ENCODE data around the gene CIITA.

- TF ChIP-seq, protein P1, sequence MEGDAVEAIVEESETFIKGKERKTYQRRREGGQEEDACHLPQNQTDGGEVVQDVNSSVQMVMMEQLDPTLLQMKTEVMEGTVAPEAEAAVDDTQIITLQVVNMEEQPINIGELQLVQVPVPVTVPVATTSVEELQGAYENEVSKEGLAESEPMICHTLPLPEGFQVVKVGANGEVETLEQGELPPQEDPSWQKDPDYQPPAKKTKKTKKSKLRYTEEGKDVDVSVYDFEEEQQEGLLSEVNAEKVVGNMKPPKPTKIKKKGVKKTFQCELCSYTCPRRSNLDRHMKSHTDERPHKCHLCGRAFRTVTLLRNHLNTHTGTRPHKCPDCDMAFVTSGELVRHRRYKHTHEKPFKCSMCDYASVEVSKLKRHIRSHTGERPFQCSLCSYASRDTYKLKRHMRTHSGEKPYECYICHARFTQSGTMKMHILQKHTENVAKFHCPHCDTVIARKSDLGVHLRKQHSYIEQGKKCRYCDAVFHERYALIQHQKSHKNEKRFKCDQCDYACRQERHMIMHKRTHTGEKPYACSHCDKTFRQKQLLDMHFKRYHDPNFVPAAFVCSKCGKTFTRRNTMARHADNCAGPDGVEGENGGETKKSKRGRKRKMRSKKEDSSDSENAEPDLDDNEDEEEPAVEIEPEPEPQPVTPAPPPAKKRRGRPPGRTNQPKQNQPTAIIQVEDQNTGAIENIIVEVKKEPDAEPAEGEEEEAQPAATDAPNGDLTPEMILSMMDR (optimal IDR thresholded peaks at IDR 0.05 in 1 of 3, IDR thresholded peaks at IDR 0.05 in 1 of 3, conservative IDR thresholded peaks at IDR 0.05 in 1 of 3; ENCODE audit: extremely low read depth in 1 of 3, insufficient read depth in 2 of 3, low read length in 3 of 3) = no peak
- TF ChIP-seq EZH2 (IDR thresholded peaks at IDR 0.05; ENCODE audit: low read length) = no peak
Measured at GRCh38 chr16:10906914-10907756, 30.1 kb downstream of the CIITA start.

Data from keratinocyte (primary cell).